ENCODE results near the gene CACNA2D3.

CACNA2D3 gene

DNA sequence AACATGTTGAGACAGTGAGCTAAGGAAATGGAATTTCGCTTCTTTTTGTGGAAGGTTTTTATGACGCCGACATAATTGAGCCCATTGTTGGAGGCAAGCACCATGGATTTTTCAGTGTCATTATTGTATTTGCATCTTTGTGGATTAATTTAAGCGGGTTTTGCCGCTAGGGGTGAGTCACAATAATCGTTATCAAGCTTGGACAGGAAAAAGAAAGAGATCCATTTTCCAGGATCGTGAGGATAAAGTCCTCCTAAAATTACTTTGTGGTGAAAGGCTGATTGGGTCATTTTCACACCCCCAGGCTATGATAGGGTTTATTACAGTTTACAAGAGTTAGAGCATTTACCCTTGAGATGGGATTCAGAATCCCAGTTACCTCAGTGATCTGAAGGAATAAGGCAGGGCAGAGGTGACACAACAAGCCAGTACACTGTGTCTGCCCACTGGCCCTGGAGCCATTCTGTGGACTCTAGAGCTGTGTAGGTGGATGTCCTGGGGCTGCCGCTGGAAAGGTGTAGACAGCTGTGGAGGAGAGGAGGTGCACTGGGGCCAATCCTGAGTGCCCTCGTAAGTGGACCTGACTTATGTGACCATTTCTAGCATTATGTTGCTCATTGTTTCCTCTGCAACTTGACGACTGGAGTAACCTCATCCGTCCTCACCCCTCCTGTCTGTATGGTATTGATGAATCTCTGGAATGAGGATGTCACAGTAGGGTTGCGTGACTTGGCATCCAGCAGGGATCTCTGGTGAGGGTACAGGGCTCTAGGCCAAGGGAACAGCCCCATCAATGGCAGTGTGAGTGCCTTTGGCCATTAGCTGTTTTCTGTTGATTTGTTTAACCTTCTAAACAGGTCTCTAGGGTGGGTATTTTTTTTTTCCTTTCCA is 435.4 kb downstream of the CACNA2D3 start:
- in situ Hi-C loops (cut with HindIII; ENCODE audit: low sequenced_read_pairs) = no loop called here

DNA sequence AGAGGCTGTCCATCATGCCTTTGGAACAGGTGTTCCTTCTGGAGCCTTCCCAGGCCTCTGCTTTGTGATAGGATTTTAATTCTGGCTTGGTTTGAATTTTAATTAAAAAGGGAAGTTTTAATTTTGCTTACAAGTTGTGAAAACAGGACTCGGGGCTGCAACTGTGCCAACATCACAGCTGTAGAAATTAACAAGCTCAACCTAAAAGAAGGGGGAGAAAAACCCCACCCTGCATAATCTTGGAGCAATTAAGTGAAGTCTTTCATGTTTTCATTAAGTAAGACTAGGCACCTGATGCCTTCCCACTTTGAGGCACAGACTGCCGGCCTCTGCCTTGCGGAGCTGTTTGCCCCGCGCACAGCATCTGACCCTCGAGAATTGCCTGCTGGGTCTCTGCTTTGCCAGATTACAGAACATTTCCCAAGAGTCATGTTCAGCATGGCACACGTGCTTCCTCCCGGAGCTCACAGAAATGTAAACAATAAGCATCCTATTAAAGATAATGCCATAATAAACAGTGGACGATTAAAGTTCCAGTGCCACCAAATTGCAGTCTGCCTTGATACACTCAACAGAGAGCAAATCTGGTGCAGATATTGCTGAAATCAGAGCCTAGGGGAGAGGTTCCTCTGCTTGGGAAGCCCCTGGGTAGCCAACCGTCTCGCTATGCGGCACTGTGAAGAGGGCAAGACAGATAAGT is 441.3 kb downstream of the CACNA2D3 start:
- in situ Hi-C loops (cut with HindIII; ENCODE audit: low sequenced_read_pairs) = no loop called here

DNA sequence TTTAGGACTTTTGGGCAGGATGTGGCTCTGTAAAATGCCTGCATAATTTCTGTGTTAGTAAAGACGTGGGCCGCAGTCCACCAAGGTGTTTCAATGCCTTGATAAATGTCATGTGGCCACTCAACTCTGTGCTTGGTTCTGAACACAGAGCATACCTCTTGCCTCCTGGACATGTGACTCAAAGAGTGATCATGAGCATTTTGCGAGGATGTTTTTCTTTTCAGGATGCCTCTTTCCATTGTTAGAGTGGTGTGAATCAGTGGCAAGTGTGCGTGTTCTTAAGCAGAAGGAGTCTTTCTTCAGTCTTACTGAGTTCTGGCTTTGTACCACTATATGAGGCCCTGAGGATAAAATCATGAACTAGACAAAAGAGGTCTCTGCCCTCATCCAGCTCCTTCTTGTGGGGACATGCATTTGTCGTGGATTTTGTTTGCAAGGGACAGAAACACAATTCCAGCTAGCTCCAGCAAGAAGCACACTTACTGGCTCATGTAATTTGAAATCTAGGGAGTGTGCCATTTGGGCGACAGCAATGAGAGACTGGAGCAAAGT is 442.1 kb downstream of the CACNA2D3 start:
- in situ Hi-C loops (cut with HindIII; ENCODE audit: low sequenced_read_pairs) = no loop called here

DNA sequence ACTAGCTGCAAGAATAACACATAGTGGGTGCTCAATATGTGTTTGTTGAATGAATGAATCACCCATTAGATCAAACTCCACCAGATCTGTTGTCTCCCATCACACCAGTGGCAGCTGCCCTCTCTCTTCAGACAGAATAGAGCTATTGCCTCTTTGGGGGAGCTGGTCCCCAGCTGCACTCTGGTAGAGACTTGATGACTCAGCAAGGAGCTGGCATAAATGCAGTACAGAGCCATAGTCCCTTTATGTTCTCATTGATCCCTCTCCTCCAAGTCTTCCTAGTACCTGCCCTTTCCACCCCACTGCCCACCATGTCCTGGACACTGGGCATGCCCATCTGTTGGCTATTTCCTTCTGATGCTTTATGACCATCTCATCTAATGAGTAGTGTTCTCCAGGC is 443.6 kb downstream of the CACNA2D3 start:
- in situ Hi-C loops (cut with HindIII; ENCODE audit: low sequenced_read_pairs) = no loop called here

DNA sequence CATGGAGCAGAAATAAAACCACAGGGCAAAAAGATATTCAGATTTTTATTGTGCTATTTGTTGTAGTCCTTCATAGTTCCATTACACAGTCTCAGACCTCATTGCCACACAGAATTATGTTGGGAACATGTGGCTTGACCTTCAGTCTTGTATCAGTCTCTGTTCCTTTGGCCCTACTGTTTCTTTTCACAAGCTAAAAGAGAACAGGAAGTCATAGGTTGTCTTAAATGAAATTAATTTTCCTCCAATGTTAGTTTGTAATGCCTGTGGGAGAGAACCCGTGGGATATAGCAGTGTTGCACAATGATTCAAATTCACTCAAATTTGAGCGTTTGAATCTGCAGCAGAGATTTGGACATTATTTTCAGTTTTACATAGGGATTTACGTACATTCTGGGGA is 445.6 kb downstream of the CACNA2D3 start:
- in situ Hi-C loops (cut with HindIII; ENCODE audit: low sequenced_read_pairs) = no loop called here

DNA sequence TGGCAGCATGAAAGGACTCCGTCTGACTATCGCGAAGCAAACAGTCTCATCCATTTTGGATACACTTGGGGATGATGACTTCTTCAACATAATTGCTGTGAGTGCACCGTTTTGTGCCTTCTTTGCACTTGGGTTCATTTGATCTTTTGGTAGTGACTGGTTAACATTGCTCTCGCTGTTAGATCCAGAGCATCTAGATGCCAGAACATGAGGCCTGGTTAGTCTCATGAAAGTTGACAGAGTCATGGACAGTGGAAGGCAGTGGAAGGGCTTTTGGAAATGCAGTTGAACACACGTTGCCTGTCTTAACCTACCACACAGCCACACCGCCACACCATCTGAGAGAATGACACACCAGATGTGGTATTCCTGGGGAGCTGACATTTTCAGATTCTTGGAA is 447.7 kb downstream of the CACNA2D3 start:
- in situ Hi-C loops (cut with HindIII; ENCODE audit: low sequenced_read_pairs) = no loop called here

DNA sequence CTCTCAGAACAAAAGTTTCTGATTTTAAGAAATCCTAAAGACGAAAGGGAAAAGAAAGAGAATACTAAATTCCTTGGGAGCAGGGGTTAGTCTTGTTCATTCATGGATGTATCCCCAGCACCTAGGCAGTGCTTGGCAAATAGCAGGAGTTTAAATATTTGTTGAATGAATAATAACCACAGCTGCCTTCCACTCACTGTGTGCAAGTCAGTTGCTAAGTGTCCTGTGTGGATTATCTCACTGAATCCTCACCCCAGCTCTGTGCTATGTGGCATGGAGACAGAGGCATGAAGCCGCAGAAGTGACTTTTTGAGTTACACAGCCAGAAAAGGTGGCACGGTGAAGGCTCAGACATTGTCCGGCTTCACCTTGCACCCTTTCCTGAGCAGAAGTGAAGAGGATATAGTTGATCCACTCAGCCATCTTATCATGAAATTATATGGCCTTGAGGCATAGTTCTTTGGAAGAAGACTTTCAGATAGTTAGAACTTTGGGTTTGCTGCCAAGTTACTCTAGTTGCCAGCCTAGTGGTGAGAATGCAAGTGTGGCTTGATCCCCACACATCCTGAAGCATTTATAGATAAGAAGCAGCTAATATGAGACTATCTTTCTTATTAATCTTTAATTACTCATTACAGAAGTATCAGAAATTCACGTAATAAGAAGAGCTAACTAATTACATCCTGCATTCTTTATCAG is 450.0 kb downstream of the CACNA2D3 start:
- in situ Hi-C loops (cut with HindIII; ENCODE audit: low sequenced_read_pairs) = no loop called here

DNA sequence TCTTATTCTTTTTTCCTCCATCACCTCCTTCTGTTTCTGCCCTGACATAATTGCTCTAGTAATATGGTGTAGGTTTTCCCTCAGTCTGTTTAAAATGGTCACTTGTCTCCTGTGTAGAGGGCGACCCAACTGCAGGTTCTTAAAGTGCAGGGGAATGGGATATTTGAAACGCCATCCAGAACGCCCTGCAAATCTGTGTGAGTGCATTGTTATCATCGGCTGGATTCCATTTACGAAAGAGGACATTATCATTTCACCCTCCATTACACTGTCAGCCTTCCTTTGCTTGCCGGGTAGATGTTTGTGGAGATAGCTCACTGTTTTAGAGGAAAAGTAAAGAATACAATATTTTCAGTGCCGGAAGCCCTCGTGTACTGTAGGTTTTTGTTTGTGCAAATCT is 451.5 kb downstream of the CACNA2D3 start:
- in situ Hi-C loops (cut with HindIII; ENCODE audit: low sequenced_read_pairs) = no loop called here

DNA sequence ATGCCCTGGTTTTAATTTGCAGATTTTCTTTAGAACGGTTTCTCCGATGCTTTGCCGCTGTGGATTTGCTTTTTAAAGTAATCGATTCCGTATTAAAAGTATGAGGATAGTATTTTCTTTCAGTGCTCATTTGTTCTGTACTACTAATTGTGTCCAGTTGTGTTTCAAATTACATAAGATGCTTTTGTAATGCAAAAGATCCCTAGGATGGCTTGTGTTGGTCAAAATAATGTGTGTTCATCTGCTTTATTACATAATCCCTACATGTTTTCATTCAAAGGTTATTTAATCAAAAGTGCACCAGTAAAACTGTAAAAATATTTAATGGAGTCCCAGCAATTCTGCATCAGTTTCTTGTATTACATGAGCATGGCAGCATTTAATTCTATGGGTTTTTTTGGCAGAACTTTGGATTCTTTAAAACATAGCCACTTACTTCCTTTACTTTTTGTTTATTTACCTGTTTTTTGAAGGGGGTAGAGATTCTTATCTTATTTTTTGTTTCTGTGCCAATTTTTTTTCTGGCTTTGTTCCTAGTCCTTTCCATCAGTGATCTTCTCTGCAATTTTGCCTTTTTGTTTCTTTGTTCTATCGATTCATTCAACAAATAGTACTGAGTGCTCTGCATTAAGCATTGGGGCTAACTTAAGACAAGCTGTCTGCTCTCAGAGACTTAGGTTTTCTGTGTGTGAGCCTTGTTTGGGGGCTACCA is 452.7 kb downstream of the CACNA2D3 start:
- in situ Hi-C loops (cut with HindIII; ENCODE audit: low sequenced_read_pairs) = no loop called here

DNA sequence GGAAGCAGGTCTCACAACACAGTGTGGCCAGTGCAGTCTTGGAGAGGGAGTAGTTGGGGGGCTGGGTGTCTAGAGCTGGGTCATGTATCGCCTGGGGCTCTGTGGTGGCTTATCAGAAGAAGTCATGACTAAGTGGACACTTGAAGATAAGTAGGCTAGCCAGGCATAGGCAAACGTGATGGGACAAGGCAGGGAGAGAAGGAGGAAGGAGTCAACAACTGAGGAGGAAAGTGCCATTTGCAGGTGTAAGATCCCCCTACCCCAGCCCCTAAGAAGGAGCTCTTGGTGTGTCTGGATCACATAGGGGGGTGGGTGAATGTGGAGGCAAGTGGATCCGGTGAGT is 453.2 kb downstream of the CACNA2D3 start:
- in situ Hi-C loops (cut with HindIII; ENCODE audit: low sequenced_read_pairs) = no loop called here

DNA sequence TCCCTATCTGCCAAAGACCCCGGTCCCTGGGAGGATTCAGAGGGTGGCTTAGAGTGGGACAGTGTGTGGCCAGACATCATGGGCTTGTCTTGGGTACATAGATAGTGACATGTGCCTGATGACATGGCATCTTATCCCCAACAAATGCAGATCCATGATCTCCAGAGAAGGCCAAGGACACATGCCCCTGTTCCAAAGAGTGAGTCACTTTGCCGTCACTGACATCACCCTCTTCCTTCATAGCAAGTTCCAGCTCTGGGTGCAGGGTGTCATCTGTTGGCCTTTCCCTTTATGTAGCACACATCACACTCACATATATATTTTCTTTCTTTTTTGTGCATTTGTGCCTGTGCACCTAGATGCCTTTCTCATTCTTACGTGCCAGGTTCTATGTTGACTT is 455.0 kb downstream of the CACNA2D3 start:
- in situ Hi-C loops (cut with HindIII; ENCODE audit: low sequenced_read_pairs) = no loop called here

DNA sequence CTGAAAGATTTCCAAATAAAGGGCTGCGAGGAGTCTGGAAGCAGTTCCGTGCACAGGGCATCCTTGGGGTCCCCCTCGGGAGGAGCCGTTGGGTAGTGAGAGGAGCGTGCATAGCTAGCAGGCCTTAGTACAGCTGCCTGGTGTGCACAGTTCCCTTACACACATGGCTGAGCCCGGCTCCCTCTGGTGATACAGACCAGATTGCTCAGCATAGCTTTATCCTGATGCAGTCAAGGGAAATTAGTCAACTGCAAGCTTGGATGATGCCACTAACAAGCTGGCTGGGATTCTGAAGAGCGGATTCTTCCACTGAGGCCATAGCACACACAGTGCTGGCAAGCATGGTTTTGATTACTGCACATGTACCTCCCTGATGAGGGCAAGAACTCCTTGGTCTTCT is 456.1 kb downstream of the CACNA2D3 start:
- in situ Hi-C loops (cut with HindIII; ENCODE audit: low sequenced_read_pairs) = no loop called here

DNA sequence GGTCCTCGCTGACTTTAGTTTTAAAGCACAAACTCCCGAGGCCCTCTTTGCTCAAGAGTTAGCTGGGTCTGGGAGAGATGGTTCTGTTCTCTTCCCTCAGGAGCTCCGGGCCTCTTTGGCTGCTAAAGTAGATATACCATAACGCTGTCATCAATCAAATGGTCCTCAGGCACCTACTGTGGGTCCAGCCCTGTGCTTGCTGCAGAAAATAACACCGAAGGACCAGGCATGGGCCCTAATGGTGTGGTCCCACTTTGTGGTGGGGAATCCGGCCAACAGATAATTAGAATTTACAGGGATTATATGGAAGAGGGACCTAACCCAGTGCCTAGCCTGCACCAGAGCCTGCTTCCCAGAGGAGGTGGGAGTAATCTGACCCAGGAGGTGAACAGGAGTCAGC is 458.1 kb downstream of the CACNA2D3 start:
- in situ Hi-C loops (cut with HindIII; ENCODE audit: low sequenced_read_pairs) = no loop called here

DNA sequence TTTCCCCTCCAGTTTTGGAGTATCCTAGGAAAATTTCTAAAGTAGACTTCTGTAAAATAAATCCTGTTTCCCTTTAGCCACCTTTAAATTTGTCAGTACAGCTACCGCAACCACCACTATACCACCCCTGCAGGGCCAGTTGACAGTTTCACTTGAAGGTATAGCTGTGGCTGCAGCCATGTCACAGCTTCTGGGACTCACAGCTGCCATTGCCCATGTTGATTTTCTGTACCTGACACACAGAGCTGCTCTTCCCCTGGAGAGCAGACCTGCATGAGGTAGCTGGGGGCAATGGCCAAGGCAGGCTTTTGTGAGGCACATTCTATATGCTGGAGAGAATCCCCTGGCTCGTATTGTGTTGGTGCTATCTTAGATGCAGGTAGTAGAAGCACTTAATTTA is 460.1 kb downstream of the CACNA2D3 start:
- in situ Hi-C loops (cut with HindIII; ENCODE audit: low sequenced_read_pairs) = no loop called here

DNA sequence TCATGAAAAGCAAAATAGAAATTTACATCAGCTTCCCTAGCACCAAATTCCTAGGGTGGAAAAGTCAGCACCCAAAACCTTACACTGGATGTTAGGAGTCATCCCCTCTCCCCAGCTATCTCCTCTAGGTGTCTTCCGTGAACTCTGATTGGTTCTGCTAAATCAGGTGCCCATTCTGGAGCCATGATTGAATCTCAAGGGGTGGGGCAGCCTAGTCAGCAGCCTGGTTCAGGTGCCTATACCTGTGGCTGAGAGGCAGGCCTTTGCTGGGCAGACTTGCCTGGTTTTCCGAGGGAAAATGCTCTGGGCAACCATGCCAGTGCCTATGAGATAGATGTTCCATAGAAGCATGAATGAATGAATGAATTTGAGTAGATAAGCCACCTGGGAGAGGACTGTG is 468.8 kb downstream of the CACNA2D3 start:
- in situ Hi-C loops (cut with HindIII; ENCODE audit: low sequenced_read_pairs) = no loop called here

DNA sequence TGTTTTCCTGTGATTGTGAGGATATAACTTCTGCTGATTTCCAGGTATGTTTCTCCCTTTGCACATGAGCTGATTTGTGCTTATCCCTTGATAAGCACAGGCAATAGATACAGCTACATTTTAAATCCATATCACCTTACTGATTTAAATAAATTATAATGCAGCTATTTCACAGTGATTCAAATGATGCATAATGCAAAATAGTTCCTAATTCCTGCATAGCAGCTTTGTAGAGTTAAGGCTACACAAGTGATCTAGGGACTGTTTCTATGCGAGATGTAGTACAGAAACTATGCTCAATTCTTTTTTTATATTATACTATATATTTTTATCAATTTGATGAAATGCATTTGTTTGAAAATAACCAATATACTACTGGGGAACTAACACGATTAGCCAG is 471.3 kb downstream of the CACNA2D3 start:
- in situ Hi-C loops (cut with HindIII; ENCODE audit: low sequenced_read_pairs) = no loop called here

DNA sequence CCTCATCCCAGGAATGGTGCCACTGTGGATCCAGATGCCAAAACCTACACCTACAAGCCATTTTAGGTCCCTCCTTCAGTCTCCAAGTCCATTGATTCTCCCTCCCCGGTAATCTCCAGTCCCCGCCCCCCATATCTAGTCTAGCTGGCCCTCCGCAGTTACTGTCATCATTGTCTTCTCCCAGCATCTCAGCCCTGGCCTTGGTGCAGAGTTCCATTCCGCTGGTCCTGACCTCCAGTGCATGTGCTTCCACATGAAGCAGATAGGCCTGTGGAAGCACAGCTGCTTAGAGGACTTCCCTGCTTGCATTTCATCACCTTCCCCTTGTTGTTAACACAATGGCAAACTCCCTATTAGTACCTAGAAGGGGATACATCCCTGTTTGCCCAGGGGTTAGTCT is 473.7 kb downstream of the CACNA2D3 start:
- in situ Hi-C loops (cut with HindIII; ENCODE audit: low sequenced_read_pairs) = no loop called here

DNA sequence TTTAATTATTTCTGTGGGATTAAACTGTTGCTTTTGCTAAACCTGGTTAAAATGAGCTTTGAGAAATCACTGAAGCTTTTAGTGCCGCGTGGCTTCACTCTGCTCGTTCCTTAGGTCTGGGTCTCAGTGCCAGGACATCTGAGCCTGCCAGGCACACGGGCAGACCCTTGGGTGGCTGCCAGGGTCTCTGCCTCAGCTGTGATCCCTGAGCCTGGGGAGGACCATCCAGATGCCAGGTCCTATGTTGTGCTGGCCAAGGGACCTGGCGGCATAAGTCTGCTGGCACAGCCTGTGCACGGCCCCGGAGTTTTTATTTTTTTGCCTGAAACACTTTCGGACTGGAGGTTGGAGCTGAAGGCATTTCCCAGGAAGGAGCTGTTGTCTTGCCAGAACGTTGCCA is 477.4 kb downstream of the CACNA2D3 start:
- in situ Hi-C loops (cut with HindIII; ENCODE audit: low sequenced_read_pairs) = no loop called here

DNA sequence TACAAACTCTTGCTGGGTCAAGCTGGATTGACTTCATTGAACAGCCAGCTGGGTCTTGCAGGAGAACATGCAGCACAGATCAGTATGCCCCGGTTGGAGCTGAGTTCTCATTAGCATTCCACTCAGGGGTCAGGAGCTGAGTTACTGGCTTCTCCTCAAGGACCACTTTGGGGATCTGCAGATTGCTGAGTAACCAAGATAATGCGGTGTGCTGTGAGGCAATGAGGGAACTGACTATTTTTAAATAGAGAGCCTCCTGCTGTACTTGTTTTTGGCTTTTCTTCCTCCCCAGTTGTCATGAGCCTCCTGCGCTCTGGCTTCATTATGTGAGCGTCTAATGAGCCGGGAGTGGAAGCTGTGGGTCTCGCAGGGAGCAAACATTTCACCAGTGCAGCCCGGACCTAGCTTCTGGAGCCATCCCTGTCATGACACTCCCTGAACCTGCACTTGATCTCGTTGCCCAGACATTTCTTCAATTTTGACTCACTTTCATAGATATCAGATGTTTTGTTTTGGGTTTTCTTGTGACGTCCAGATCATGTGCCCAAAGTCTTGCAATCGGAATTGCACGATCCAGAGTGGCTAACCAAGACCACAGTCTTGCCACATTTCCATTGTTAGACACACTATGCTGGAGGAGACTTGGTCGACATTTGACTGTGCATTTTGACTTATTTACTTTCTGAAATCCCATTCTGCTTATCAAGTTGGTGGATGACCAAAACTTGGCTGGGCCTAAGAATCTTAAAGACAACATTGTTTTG is 478.3 kb downstream of the CACNA2D3 start:
- in situ Hi-C loops (cut with HindIII; ENCODE audit: low sequenced_read_pairs) = no loop called here

DNA sequence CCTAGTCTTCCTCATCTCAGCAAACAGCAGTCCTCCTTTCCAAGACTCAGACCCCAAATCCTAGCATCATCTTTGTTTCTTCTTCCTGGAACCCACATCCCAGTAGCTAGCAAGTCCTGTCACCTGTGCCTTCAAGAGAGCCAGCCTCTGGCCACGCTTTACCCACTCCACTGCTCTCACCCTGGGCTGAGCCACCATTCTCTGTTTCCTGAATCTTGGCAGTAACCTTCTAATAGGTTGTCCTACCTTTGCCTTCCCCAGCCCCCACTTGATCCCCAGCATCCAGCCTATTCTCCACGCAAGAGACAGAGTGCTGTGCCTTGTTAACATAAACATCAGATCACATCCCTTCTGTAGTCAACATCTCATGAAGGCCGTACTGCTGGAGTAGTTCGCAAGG is 482.1 kb downstream of the CACNA2D3 start:
- in situ Hi-C loops (cut with HindIII; ENCODE audit: low sequenced_read_pairs) = no loop called here

All from endothelial cell of hepatic sinusoid (primary cell).